ENCODE results near the gene DEFB116. TPM values are rescaled to one million over a fixed set of nuclear protein-coding genes. Genes with fewer than 3 reads are reported as not detected.

DEFB116 gene
- total RNA-seq, 1 donor from 2014 or later = not detected

- no peaks in the 10 kb centered on the region for H3K27me3 Mint-ChIP-seq (ENCODE audit: unreplicated experiment)
- TF ChIP-seq CTCF (IDR thresholded peaks at IDR 0.05) = no peak
- no peak for DNase-seq (ENCODE audit: extremely low spot score, unreplicated experiment)
- H3K9me3 Mint-ChIP-seq (ENCODE audit: unreplicated experiment) = peaks cover 50% of the 10 kb centered on the region
- H3K27ac Mint-ChIP-seq (ENCODE audit: unreplicated experiment) = no peak overlapping the region
- no peak overlapping the region for H3K4me3 Mint-ChIP-seq (ENCODE audit: unreplicated experiment)
- H3K4me1 Mint-ChIP-seq (ENCODE audit: unreplicated experiment) = no peaks in the 10 kb centered on the region
- H3K36me3 Mint-ChIP-seq (ENCODE audit: unreplicated experiment) = no peaks in the 10 kb centered on the region
Observed at GRCh38 chr20:31278178-31278577, 30.2 kb downstream of the DEFB116 start.

GRCh38 chr20:31274441-31274840 is 33.9 kb downstream of the DEFB116 start:
- no peak for DNase-seq (ENCODE audit: extremely low spot score, unreplicated experiment)
- no peaks in the 10 kb centered on the region for H3K4me1 Mint-ChIP-seq (ENCODE audit: unreplicated experiment)
- H3K4me3 Mint-ChIP-seq (ENCODE audit: unreplicated experiment) = no peak overlapping the region
- H3K27me3 Mint-ChIP-seq (ENCODE audit: unreplicated experiment) = no peaks in the 10 kb centered on the region
- no peak for TF ChIP-seq CTCF (IDR thresholded peaks at IDR 0.05)
- peaks cover 42% of the 10 kb centered on the region for H3K9me3 Mint-ChIP-seq (ENCODE audit: unreplicated experiment)
- H3K27ac Mint-ChIP-seq (ENCODE audit: unreplicated experiment) = no peak overlapping the region
- no peaks in the 10 kb centered on the region for H3K36me3 Mint-ChIP-seq (ENCODE audit: unreplicated experiment)

GRCh38 chr20:31260326-31260932 is 48.0 kb downstream of the DEFB116 start:
- H3K4me3 Mint-ChIP-seq (ENCODE audit: unreplicated experiment) = no peak overlapping the region
- H3K27me3 Mint-ChIP-seq (ENCODE audit: unreplicated experiment) = no peaks in the 10 kb centered on the region
- no peaks in the 10 kb centered on the region for H3K4me1 Mint-ChIP-seq (ENCODE audit: unreplicated experiment)

GRCh38 chr20:31257364-31257763 is 51.0 kb downstream of the DEFB116 start, which contains the start of gene DEFB115:
Gene DEFB115 (plus strand): TSS chr20:31257664. CDS start chr20:31257664, 0 bp downstream.
- H3K36me3 Mint-ChIP-seq (ENCODE audit: unreplicated experiment) = no peaks in the 10 kb centered on the region
- H3K4me1 Mint-ChIP-seq (ENCODE audit: unreplicated experiment) = no peaks in the 10 kb centered on the region
- no peak within 1 kb of the TSS for H3K4me3 Mint-ChIP-seq (ENCODE audit: unreplicated experiment)
- H3K27ac Mint-ChIP-seq (ENCODE audit: unreplicated experiment) = no peak within 1 kb of the TSS
- DNase-seq (ENCODE audit: extremely low spot score, unreplicated experiment) = no peak
- no peaks in the 10 kb centered on the region for H3K27me3 Mint-ChIP-seq (ENCODE audit: unreplicated experiment)
- TF ChIP-seq CTCF (IDR thresholded peaks at IDR 0.05) = no peak
- peaks cover 65% of the 10 kb centered on the region for H3K9me3 Mint-ChIP-seq (ENCODE audit: unreplicated experiment)

More at GRCh38 chr20:31260326-31260932, 48.0 kb downstream of the DEFB116 start:
- TF ChIP-seq CTCF (IDR thresholded peaks at IDR 0.05) = no peak
- Mint-ChIP-seq H3K9me3 (ENCODE audit: unreplicated experiment) (peaks cover 55% of the 10 kb centered on the region), H3K36me3 (ENCODE audit: unreplicated experiment) (no peaks in the 10 kb centered on the region), H3K27ac (ENCODE audit: unreplicated experiment) (no peak overlapping the region)
- DNase-seq (ENCODE audit: extremely low spot score, unreplicated experiment) = no peak

DNA sequence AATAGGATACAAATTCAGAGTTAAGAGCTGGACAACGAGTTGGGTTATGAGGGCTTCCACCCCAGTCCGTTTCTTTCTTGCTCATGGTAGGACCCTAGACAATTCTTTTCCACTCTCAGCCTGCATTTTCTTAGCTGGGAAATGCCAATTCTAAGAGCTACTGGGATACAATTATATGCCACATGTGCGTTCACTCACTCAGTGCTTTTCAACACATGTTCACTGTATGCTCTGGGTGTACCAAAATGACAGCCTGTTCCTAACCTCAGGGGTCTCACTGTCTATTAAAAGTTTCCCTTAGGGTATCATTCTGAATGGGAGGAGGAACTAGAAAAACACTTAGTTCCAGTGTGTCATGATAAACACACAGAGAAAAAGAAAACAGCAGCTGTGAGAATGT is 51.4 kb downstream of the DEFB116 start:
- H3K27ac Mint-ChIP-seq (ENCODE audit: unreplicated experiment) = no peak overlapping the region
- DNase-seq (ENCODE audit: extremely low spot score, unreplicated experiment) = no peak
- H3K9me3 Mint-ChIP-seq (ENCODE audit: unreplicated experiment) = peaks cover 67% of the 10 kb centered on the region
- H3K27me3 Mint-ChIP-seq (ENCODE audit: unreplicated experiment) = no peaks in the 10 kb centered on the region
- H3K4me3 Mint-ChIP-seq (ENCODE audit: unreplicated experiment) = no peak overlapping the region
- TF ChIP-seq CTCF (IDR thresholded peaks at IDR 0.05) = no peak
- H3K4me1 Mint-ChIP-seq (ENCODE audit: unreplicated experiment) = no peaks in the 10 kb centered on the region
- no peaks in the 10 kb centered on the region for H3K36me3 Mint-ChIP-seq (ENCODE audit: unreplicated experiment)

Other genes starting within 250 kb of the DEFB116 start
- gene DEFB115, start 50.9 kb downstream of the DEFB116 start, total RNA-seq = not detected in 2 replicates
- not detected in 2 replicates for gene DEFB118, start 60.0 kb upstream of the DEFB116 start, total RNA-seq
- not detected in 2 replicates for gene DEFB119, start 82.0 kb upstream of the DEFB116 start, total RNA-seq
- not detected in 2 replicates for gene DEFB121, start 97.6 kb upstream of the DEFB116 start, total RNA-seq
- not detected in 2 replicates for gene DEFB123, start 132.0 kb upstream of the DEFB116 start, total RNA-seq
- not detected in 2 replicates for gene DEFB124, start 166.5 kb upstream of the DEFB116 start, total RNA-seq
- gene REM1, start 166.7 kb upstream of the DEFB116 start, total RNA-seq = not detected in 2 replicates
- gene HM13, start 205.9 kb upstream of the DEFB116 start, total RNA-seq = 173 and 203 TPM in 2 replicates

Data from osteocyte (in vitro differentiated cells).